Brain pericyte (primary cell): ENCODE data around the gene GLRX2.

Experiments used
- DNase-seq: peaks from one replicate; pipeline ENCODE4 v3.0.0-alpha.2; 2012; ENCODE audit warnings: low read depth, low spot score

GLRX2 gene

DNA sequence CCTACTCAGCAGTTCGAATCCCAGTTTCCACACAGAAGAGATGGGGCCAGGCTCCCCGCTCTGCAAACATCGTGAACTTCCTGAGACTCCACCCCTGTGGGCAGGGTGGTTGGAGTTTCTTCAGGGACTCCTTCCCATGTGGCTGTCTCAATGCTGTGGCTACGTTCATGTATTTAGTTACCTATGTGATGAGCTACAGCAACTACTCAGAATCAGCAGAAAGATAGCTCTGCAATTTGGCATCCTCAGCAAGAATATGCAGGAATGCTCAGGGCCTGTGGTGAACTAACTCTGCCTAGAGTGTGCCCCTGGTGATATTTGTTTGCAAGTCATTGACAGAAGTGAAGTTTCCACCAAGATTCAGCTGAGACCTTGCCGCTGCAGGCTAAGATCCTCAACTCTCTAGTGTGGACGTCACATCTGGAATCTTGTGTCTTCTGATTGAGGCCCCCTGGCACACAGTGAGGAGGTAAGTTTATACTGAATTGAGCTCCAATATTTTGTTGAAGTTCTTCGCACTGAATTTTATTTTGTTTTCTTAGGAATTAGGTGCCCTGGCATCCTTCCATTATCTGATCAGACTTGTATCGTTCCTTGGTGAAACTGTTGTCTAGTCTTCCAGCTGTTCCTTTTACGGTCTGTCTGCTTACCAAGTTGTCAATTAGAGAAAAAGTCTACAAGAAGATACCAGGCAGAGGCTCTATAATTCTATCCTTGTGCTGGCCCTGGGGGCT, 8.2 kb upstream of the GLRX2 start:
- no peak for DNase-seq

GRCh38 chr1:193111641-193112090, 6.5 kb upstream of the GLRX2 start:
- no peak for DNase-seq

DNA sequence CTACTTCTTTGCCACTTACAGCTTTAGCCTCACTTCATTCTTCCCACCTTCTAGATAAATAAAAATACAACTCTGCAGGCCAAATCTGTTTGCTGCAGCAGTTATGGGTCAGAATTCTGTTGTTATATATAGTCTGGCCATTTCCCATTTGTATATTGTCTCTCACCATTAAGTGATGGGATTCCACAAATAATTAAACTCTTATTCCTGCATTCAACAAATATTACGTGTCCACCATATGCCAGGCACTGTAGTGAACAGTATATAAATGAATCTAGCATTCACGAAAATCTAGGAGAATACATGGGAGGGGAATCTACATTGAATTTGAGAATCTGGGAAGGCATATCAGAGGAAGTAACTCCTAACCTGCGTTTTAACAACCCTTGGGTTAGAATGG, 5.7 kb upstream of the GLRX2 start:
- no peak for DNase-seq

GRCh38 chr1:193110246-193110645, 5.0 kb upstream of the GLRX2 start:
- DNase-seq: no peak

- no peak for DNase-seq
Observed at GRCh38 chr1:193109619-193110018, 4.4 kb upstream of the GLRX2 start.

DNA sequence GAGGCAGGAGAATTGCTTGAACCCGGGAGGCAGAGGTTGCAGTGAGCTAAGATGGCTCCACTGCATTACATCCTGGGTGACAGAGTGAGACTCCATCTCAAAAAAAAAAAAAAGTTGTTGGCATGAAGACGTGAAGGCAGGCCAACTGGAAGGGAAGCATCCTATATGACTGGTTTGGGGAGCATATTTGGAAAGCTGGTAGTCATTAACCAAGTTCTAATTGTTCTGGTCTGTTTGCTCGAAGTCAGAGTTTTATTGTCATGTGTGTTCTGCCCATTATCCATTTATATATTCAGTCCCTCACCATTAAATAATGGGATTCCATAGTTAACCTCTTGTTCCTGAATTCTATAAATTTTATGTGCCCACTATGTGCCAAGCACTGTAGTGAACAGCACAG, 3.3 kb upstream of the GLRX2 start:
- no peak for DNase-seq

- DNase-seq: no peak
Observed at GRCh38 chr1:193105821-193106177, 585 bp upstream of the GLRX2 start.

GRCh38 chr1:193104502-193104906, 710 bp downstream of the GLRX2 start:
- no peak for DNase-seq

DNA sequence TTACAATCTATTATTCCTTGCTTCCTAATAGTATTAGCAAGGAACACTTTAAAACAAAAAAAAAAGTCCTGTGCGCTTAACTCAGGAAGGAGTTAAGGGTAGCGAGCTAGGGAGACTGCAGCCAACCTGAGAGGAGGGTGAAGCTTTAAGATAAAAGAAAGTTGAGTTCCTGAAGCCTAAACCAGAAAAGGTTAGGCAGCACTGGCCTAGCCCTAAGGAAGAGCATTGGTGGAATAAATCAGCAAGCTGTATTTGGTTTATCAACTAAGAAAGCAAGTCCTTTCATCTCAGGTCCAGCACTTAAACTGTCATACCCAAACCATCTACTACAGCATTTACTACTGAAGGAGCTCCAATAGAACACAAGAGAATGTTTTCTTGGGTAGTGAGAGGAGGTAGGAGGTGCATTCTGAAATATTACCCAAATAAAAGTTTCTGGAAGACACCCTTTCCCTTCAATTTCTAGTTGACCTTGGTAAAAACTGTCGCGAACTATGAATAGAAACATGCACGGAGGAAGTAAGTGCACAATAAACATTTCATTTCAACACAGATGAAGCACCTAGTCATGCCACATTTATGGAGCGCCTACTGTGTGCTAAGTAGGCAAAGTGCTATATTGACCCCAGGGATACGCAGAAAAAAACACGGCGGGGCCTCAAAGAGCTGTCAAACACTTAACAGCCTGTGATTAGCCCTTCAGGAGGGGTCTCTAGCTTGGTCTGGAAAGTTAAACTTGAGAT, 1.3 kb downstream of the GLRX2 start:
- DNase-seq: no peak

DNA sequence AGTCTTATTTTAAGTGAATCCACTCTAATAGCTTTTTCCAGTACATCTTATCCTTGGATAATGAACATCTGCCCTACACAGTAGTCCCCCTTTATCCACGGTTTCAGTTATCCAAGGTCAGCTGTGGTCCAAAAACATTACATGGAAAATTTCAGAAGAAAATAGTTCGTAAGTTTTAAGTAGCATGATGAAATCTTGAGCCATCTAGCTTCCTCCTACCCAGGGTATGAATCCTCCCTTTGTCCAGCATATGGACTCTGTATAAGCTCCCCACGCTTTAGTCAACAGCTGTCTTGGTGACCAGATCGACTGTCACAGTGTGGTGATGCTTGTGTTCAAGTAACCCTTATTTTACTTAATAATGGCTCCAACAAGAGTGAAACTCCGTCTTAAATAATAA, 2.6 kb downstream of the GLRX2 start:
- no peak for DNase-seq

DNA sequence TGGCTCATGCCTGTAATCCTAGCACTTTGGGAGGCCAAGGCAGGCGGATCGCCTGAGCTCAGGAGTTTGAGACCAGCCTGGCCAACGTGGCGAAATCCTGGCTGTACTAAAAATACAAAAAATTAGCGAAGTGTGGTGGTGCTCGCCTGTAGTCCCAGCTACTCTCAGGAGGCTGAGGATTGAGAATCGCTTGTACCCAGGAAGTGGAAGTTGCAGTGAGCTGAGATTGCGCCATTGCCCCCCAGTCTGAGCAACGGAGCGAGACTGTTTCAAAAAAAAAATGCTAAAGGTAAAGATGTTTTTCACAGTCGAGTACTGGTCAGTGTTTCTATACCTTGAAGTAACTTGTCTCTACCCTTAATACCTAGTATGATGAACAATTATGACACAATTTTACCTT, 11.1 kb downstream of the GLRX2 start:
- DNase-seq: no peak

- DNase-seq: no peak
Observed at GRCh38 chr1:193090865-193091264, 14.3 kb downstream of the GLRX2 start.

- DNase-seq: no peak
Observed at GRCh38 chr1:193087893-193088292, 17.3 kb downstream of the GLRX2 start.

GRCh38 chr1:193086342-193086741, 18.9 kb downstream of the GLRX2 start:
- DNase-seq: no peak

DNA sequence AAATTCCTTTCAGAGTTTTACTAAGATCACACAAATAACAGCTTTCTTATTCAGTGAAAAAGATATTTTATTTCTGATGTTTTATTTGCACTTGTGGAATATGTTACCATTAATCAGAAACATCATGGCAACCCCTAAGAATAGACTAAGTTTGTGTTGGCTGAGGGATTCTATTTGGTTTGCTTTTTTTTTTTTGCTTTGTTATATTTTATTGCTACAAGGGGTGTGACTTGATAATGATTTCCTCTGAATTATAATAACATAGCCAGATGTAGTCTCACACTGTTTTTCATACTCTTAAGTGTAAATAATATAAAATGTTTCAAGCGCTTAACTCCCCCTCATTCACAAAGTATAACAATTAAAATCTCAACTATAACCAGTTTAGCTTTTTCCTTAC, 20.0 kb downstream of the GLRX2 start:
- no peak for DNase-seq

GRCh38 chr1:193083365-193084088, 21.7 kb downstream of the GLRX2 start:
- no peak for DNase-seq

GRCh38 chr1:193079187-193079586, 26.0 kb downstream of the GLRX2 start:
- no peak for DNase-seq

DNA sequence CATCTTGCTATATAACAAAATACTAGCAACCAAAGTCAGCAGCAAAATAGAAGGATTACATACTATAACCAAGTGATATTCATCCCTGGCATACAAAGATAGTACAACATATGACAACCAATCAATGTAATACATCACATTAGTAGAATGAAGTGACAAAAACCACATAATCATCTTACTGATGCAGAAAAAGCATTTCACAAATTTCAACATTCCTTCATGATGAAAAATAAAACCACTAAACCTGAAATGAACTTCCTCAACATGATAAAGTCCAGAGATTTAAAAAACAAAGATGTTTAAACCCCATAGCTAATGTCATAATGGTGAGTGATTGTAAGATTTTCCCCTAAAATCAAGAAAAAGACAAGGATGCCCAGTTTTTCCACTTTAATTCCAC, 27.2 kb downstream of the GLRX2 start:
- DNase-seq: no peak

DNA sequence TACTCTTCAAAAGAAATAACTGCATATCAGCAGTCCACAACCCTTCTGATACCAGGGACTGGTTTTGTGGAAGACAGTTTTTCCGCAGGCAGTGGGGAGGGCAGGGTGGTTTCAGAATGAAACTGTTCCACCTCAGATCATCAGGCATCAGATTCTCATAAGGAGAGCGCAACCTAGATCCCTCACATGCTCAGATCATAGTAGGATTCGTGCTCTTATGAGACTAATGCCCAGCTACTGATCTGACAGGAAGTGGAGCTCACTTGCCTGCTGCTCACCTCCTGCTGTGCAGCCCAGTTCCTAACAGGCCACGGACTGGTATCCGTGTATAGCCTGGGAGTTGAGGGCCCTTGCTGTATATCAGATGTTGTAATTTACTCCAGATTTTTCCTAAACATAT, 34.3 kb downstream of the GLRX2 start:
- DNase-seq: no peak

DNA sequence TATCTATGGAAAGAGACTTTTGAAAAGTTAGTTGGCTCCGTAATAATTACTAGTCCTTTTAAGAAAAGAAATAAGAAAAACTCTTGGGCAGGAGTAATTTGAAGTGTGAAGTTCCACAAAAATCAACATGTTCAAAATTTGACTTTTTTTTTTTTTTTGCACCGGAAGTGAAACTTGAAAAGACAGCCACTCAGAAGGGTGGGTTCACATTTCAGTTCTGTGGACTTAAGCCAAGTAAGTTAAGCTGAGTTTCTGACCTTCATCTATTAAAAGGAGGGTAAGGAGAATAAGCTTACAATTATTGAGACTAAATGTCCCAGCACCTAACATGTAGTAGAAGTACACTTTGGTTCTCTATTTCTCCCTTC, 34.8 kb downstream of the GLRX2 start:
- no peak for DNase-seq

GRCh38 chr1:193069748-193070385, 35.3 kb downstream of the GLRX2 start:
- no peak for DNase-seq

DNA sequence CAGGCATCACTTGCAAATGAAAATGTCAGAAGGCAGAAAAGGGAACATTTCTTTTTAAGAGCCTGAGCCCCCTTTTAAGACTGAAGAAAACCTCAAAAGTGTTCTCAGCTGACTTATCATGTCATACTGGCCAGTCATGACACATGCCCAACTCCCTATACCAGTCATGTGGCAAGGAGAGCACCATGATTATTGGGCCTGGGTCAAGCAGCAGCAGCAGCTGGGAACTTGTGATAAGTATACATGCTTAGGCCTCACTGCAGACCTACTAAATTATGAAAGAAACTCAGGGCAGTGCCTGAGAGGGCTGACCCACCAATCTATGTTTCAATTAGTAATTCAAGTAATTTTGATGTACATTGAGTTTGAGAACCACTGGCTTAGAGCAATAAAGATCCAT, 37.2 kb downstream of the GLRX2 start:
- DNase-seq: no peak
